T47D (cell line): ENCODE results near the gene MAN1C1.
A peak's percentile ranks its signal among the peaks of the same experiment; 100 is the strongest.

Source experiments
- DNase-seq, 2 experiments: peaks; one replicate each; pipeline versions ENCODE4 v3.0.0 to v3.0.0-alpha.2; 2011 to 2012; ENCODE audit warnings: low read depth in 1 of 2, low spot score in 1 of 2
- JUND ChIP-seq: IDR thresholded peaks from 2 replicates; pipeline ENCODE4 v1.6.1; 2012; ENCODE audit warnings: low read depth
- in situ Hi-C: cut with HindIII; loops from 2 replicates; pipeline ENCODE4 v1.10.0; 2016; ENCODE audit warnings: low sequenced_read_pairs, low pct_unique_long_range_greater_than_20kb

Gene MAN1C1

GRCh38 chr1:25780318-25781129, 163.9 kb downstream of the MAN1C1 start:
- in situ Hi-C loops, result no loop called here
- DNase-seq, result peak in 1 of 2 experiments; percentile 55
- no peak for TF ChIP-seq JUND

DNA sequence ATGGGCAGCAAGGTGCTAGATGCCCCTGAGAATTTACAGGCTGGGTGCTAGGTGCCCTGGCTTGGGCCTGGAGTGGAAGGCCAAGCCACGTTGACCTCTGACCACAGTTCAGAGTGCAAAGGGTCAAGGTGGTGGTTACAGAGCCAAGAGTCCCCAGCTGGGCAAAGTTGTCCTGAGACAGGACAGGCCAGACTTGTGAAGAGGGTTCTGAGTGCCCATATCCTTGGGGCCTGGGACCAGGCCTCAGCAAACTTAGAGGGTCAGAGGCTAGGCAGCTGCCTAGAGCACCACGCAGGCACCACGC, 164.5 kb downstream of the MAN1C1 start:
- DNase-seq, result no peak

DNA sequence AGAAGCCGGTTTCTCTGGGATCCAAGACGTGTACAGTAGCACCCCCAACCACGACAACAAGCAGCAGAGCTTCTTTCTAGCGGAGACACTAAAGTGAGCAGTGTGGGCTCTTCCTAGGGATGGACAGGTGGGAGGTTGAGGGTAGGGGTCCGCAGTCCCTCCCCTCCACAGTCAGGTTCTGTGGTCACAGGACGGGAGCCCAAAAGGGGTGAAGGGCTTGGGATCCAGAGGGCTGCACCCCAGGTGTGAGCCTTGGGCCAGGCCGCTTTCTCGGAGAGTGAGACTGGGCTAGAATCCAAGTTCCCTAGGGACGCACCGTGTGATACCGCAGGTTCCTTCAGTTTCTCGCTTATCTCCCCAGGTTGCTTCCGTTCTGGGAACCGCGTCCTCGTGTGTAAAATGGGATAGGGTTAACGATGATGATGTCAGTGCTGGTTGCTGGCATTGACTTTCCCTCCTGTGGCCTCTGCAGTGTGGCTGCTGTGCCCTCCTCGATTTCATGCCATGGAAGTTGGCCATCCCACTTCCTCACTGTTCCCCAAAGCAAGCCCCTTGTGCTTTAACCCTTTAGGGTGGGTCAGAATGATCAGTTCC, 166.1 kb downstream of the MAN1C1 start:
- DNase-seq, result no peak
- in situ Hi-C loops, result no loop called here
- no peak for TF ChIP-seq JUND

More for the DNA sequence above, 164.5 kb downstream of the MAN1C1 start:
- no peak for TF ChIP-seq JUND
- in situ Hi-C loops, result no loop called here

DNA sequence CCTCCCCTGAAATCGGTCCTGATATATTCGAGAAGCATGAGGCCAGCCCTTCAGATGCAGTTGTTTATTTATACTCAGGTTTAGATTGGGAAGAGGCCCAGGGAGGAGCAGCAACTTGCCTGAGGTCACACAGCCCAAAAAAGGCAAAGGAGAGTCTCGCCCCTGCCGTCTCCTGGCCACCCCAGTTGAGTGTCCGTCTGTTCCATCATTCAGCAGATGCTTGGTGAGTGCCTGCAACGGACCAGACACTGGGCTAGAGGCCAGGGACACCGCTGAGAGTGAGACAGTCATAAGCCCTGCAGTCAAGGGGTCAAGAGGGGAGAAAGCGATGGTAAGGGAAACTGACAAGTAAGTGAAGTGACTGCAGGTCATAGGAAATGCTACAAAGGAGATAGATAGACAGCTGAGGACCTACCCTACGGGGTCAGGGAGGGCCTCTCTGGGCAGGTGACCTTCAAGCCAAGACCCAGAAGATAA, 168.0 kb downstream of the MAN1C1 start:
- DNase-seq, result no peak
- in situ Hi-C loops, result no loop called here
- TF ChIP-seq JUND, result no peak

DNA sequence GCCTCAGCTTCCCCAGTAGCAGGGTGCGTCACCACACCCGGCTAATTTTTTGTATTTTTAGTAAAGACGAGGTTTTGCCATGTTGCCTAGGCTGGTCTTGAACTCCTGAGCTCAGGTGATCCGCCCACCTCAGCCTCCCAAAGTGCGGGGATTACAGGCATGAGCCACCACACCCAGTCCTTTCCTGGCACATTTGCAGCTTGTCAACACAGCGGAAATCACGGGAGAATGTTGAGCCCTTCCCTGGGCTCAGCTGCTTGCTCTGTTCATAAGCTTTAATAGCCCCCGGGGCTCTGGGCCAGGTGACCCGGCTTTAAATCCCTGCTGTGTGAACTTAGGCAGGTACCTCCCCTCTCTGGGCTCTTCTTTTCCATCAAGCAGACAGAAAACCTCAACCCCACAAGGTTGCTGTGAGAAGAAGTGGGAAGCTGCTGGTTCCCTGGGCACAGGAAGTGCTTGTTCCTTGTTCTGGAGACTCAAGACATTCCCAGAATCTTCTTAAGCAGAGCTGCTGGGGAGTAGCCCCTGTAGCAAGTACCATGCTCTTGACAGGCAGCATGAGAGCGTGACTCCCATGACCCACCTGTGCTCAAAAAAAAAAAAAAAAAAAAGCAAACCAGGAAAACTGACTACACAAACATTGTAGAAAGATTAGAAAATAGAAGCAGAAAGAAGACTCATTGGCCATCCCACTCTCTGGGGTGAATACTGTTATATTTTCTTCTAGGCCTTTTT, 168.9 kb downstream of the MAN1C1 start:
- in situ Hi-C loops, result no loop called here
- no peak for DNase-seq
- no peak for TF ChIP-seq JUND

GRCh38 chr1:25786887-25787759, 170.5 kb downstream of the MAN1C1 start:
- TF ChIP-seq JUND, result no peak
- in situ Hi-C loops, result no loop called here
- no peak for DNase-seq

GRCh38 chr1:25787760-25788166, 171.2 kb downstream of the MAN1C1 start:
- in situ Hi-C loops, result no loop called here
- DNase-seq, result no peak
- no peak for TF ChIP-seq JUND

DNA sequence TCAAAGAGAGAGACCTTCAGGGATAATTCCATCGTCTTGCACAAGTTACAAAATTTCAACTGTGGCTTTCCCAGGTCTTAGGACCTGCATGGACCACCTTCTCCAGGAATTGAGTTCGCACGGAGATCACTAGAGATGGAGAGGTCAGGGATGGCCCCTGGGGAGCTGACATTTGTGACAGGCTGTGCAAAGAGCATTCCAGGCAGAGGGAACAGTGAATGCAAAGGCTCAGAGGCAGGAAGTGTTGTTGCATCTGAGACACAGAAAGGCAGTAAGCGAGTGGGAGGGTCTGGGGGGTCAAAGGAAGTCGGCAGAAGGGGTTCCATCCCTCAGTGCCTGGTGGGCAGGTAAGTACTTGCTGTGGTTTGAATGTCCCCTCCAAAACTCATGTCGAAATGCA, 173.9 kb downstream of the MAN1C1 start:
- TF ChIP-seq JUND, result no peak
- in situ Hi-C loops, result no loop called here
- no peak for DNase-seq

DNA sequence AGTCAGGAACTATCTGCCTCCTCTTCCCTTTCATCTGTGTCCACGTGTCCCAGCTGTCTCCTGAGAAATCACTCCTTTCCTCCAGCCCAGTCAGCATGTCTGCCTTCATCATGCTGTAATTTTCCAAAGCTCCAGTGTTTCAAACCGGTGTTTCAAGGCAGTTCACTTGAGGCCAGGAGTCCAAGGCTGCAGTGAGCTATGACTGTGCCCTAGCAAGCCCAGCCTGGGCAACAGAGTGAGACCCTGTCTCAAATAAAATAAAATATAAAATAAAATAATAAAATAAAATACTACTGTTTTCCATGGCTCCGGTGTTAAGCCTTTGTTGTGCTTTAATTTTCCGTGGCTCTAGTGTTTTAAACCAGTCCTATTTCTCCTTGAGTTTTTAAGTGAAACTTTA, 175.5 kb downstream of the MAN1C1 start:
- in situ Hi-C loops, result no loop called here
- no peak for TF ChIP-seq JUND
- no peak for DNase-seq

- in situ Hi-C loops, result no loop called here
- DNase-seq, result no peak
- no peak for TF ChIP-seq JUND
Observed at GRCh38 chr1:25793585-25794170, 177.1 kb downstream of the MAN1C1 start.

- TF ChIP-seq JUND, result no peak
- in situ Hi-C loops, result no loop called here
- DNase-seq, result no peak
Observed at GRCh38 chr1:25794325-25794724, 177.7 kb downstream of the MAN1C1 start.

- no peak for TF ChIP-seq JUND
- no peak for DNase-seq
- in situ Hi-C loops, result no loop called here
Observed at GRCh38 chr1:25795211-25795610, 178.6 kb downstream of the MAN1C1 start.
